CD4-positive, alpha-beta T cell treated with Interleukin-4 for 4 hours (primary cell): ENCODE results near the gene CLIC6.

ENCODE experiments used
- DNase-seq: peaks from one replicate; pipeline ENCODE4 v3.0.0-alpha.2; 2020

Gene CLIC6

GRCh38 chr21:34668803-34669148, at the start of gene CLIC6:
TSS of gene CLIC6 (plus strand) at chr21:34668994. CDS start at chr21:34669389, 395 bp downstream.
- no peak for DNase-seq

GRCh38 chr21:34619841-34620665, 48.7 kb upstream of the CLIC6 start:
- no peak for DNase-seq

- DNase-seq: no peak
Observed at GRCh38 chr21:34621434-34622350, 47.1 kb upstream of the CLIC6 start.

- no peak for DNase-seq
Observed at GRCh38 chr21:34623516-34623915, 45.3 kb upstream of the CLIC6 start.

- no peak for DNase-seq
Observed at GRCh38 chr21:34625030-34625593, 43.7 kb upstream of the CLIC6 start.

- no peak for DNase-seq
Observed at GRCh38 chr21:34626131-34626530, 42.7 kb upstream of the CLIC6 start.

GRCh38 chr21:34630536-34631143, 38.2 kb upstream of the CLIC6 start:
- peak; percentile 65 for DNase-seq

GRCh38 chr21:34632498-34632897, 36.3 kb upstream of the CLIC6 start:
- no peak for DNase-seq

- no peak for DNase-seq
Observed at GRCh38 chr21:34635307-34635706, 33.5 kb upstream of the CLIC6 start.

- DNase-seq: no peak
Observed at GRCh38 chr21:34636961-34637360, 31.8 kb upstream of the CLIC6 start.

GRCh38 chr21:34639250-34639649, 29.5 kb upstream of the CLIC6 start:
- DNase-seq: no peak

GRCh38 chr21:34639882-34640788, 28.7 kb upstream of the CLIC6 start:
- peak; percentile 44 for DNase-seq

- no peak for DNase-seq
Observed at GRCh38 chr21:34640858-34641257, 27.9 kb upstream of the CLIC6 start.

- DNase-seq: no peak
Observed at GRCh38 chr21:34642211-34643075, 26.4 kb upstream of the CLIC6 start.

GRCh38 chr21:34644825-34645224, 24.0 kb upstream of the CLIC6 start:
- no peak for DNase-seq

GRCh38 chr21:34647555-34647954, 21.2 kb upstream of the CLIC6 start:
- no peak for DNase-seq

GRCh38 chr21:34648739-34649297, 20.0 kb upstream of the CLIC6 start:
- DNase-seq: no peak

GRCh38 chr21:34649400-34649799, 19.4 kb upstream of the CLIC6 start:
- no peak for DNase-seq

GRCh38 chr21:34650861-34651431, 17.8 kb upstream of the CLIC6 start:
- DNase-seq: no peak

- no peak for DNase-seq
Observed at GRCh38 chr21:34651642-34652041, 17.2 kb upstream of the CLIC6 start.
